Measurements from ENCODE around the gene APLP1.
"Not testable (repeated sequence)": the region's sequence is repeated elsewhere in the genome, so short reads cannot be mapped to it uniquely, and the experiment has no call there.

APLP1 gene

GRCh38 chr19:35862528-35862927 is 5.8 kb upstream of the APLP1 start:
- no peak overlapping the region for H3K4me3 ChIP-seq (ENCODE audit: low read depth, low read length)
- TF ChIP-seq CTCF (IDR thresholded peaks at IDR 0.05; ENCODE audit: borderline replicate concordance, insufficient read depth, low read depth, low read length) = no peak

GRCh38 chr19:35863018-35863417 is 5.4 kb upstream of the APLP1 start:
- H3K4me3 ChIP-seq (ENCODE audit: low read depth, low read length) = no peak overlapping the region

GRCh38 chr19:35868823-35869326 is 501 bp downstream of the APLP1 start:
- H3K4me3 ChIP-seq (ENCODE audit: low read depth, low read length) = peak overlapping the region; percentile 5
- no peak for TF ChIP-seq CTCF (IDR thresholded peaks at IDR 0.05; ENCODE audit: borderline replicate concordance, insufficient read depth, low read depth, low read length)

More at GRCh38 chr19:35863018-35863417, 5.4 kb upstream of the APLP1 start:
- no peak for TF ChIP-seq CTCF (IDR thresholded peaks at IDR 0.05; ENCODE audit: borderline replicate concordance, insufficient read depth, low read depth, low read length)

- H3K4me3 ChIP-seq (ENCODE audit: low read depth, low read length) = no peak overlapping the region
- no peak for TF ChIP-seq CTCF (IDR thresholded peaks at IDR 0.05; ENCODE audit: borderline replicate concordance, insufficient read depth, low read depth, low read length)
Measured at GRCh38 chr19:35869327-35870123, 1.2 kb downstream of the APLP1 start.

GRCh38 chr19:35870124-35870736 is 1.9 kb downstream of the APLP1 start:
- H3K4me3 ChIP-seq (ENCODE audit: low read depth, low read length) = not testable (repeated sequence)

GRCh38 chr19:35870798-35871197 is 2.4 kb downstream of the APLP1 start:
- H3K4me3 ChIP-seq (ENCODE audit: low read depth, low read length) = no peak overlapping the region

GRCh38 chr19:35871611-35872010 is 3.2 kb downstream of the APLP1 start:
- H3K4me3 ChIP-seq (ENCODE audit: low read depth, low read length) = no peak overlapping the region
- no peak for TF ChIP-seq CTCF (IDR thresholded peaks at IDR 0.05; ENCODE audit: borderline replicate concordance, insufficient read depth, low read depth, low read length)

More at GRCh38 chr19:35870798-35871197, 2.4 kb downstream of the APLP1 start:
- no peak for TF ChIP-seq CTCF (IDR thresholded peaks at IDR 0.05; ENCODE audit: borderline replicate concordance, insufficient read depth, low read depth, low read length)
